ENCODE measurements around the gene SLC22A4.

Gene SLC22A4

DNA sequence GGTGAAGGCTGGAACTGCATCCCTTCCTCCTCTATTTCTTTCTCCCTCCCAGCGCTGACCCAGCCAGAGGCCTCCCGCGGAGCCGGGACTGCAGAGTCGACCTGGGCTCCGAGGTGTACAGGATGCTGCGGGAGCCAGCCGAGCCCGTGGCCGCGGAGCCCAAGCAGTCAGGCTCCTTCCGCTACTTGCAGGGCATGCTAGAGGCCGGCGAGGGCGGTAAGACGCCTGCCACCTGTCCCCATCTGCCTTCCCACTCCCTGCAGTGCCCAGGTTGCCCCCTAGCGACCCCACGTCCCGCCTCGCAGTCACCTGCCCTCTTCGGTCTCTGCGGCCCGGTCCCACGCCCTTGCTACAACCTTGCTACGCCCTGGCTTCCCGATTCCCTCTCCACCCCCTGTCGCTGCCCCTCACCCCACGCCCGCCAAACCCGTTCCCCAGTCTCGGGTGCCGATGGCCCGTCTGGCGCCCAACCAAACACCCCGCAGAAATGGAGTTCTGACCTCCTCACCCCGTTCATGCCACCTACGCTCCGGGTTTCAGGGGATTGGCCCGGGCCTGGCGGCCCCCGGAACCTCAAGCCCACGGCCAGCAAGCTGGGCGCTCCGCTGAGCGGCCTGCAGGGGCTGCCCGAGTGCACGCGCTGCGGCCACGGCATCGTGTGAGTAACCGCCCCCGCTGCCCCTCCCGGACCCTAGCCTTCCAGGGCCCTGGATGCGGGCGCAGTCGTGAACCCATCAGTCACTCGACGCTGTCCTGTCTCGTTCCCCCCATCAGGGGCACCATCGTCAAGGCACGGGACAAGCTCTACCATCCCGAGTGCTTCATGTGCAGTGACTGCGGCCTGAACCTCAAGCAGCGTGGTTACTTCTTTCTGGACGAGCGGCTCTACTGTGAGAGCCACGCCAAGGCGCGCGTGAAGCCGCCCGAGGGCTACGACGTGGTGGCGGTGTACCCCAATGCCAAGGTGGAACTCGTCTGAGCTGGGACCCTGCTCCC is 22.6 kb upstream of the SLC22A4 start:
- Histone ChIP-seq H3K27me3 (ENCODE audit: control insufficient read depth in 1 of 2, insufficient read depth in 2 of 2, low read length in 2 of 2) (no peaks in the 10 kb centered on the region), H3K4me3 (ENCODE audit: low read depth in 1 of 2, low read length in 2 of 2) (no peak overlapping the region), H3K9ac (ENCODE audit: low read length) (no peak overlapping the region), H3K9me3 (ENCODE audit: low read length) (no peaks in the 10 kb centered on the region), H3K36me3 (ENCODE audit: insufficient read depth, low read length) (peaks cover 63% of the 10 kb centered on the region), H3K27ac (ENCODE audit: low read depth, low read length) (no peak overlapping the region), H3K4me1 (ENCODE audit: insufficient read depth, low read length) (peaks cover 52% of the 10 kb centered on the region)

DNA sequence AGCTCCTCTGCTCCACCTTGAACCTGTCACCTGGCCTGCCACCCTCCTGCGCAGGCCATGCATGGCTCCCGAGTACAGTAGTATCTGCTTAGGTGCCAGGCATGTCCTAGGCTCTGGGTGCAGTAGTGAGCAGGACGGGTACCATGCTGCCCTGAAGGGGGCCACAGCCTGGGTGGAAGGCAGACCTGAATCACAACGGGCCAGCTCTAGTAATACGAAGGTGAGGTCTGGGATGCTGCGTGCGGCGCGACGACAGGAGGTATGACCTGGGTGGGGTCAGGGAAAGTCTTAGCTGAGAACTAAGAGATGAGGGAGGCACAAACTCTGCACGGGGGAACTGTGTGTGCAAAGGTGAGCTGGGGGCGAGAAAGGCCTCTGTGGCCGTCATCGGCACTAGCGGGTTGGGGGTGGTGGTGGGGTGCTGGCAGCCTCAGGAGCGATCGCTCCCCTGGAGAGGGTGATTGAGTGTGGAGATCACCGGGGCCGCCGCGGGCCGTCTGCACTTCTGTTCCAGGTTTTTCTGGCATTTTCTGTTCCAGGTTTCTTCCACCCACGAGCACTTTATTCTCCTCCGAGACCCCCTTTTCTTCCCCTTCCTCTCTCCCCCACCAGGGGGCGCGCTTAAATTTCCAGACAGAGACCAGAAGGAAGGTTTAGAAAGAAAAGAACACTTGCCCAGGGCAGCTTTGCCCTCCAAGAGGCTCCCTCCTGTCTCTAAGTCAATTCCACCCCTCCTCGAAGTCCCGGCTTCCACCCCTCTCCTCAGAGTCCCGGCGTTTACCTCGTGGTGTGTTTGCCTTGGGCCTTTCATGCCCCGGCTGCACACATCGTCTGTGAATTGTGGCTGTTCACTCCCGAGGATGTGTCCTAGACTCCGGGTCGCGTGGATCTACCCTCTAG is 21.6 kb upstream of the SLC22A4 start:
- no peak overlapping the region for H3K9ac ChIP-seq (ENCODE audit: low read length)
- H3K9me3 ChIP-seq (ENCODE audit: low read length), result no peaks in the 10 kb centered on the region
- H3K4me1 ChIP-seq (ENCODE audit: insufficient read depth, low read length), result peaks cover 42% of the 10 kb centered on the region
- peaks cover 53% of the 10 kb centered on the region for H3K36me3 ChIP-seq (ENCODE audit: insufficient read depth, low read length)
- no peak overlapping the region for H3K4me3 ChIP-seq (ENCODE audit: low read depth in 1 of 2, low read length in 2 of 2)
- peak overlapping the region; percentile 68 for H3K27ac ChIP-seq (ENCODE audit: low read depth, low read length)
- no peaks in the 10 kb centered on the region for H3K27me3 ChIP-seq (ENCODE audit: control insufficient read depth in 1 of 2, insufficient read depth in 2 of 2, low read length in 2 of 2)

GRCh38 chr5:132273631-132274030 is 20.6 kb upstream of the SLC22A4 start:
- H3K4me1 ChIP-seq (ENCODE audit: insufficient read depth, low read length), result peaks cover 32% of the 10 kb centered on the region
- no peak overlapping the region for H3K4me3 ChIP-seq (ENCODE audit: low read depth in 1 of 2, low read length in 2 of 2)
- no peaks in the 10 kb centered on the region for H3K9me3 ChIP-seq (ENCODE audit: low read length)
- no peak overlapping the region for H3K9ac ChIP-seq (ENCODE audit: low read length)
- H3K27ac ChIP-seq (ENCODE audit: low read depth, low read length), result no peak overlapping the region
- H3K27me3 ChIP-seq (ENCODE audit: control insufficient read depth in 1 of 2, insufficient read depth in 2 of 2, low read length in 2 of 2), result no peaks in the 10 kb centered on the region
- peaks cover 46% of the 10 kb centered on the region for H3K36me3 ChIP-seq (ENCODE audit: insufficient read depth, low read length)

DNA sequence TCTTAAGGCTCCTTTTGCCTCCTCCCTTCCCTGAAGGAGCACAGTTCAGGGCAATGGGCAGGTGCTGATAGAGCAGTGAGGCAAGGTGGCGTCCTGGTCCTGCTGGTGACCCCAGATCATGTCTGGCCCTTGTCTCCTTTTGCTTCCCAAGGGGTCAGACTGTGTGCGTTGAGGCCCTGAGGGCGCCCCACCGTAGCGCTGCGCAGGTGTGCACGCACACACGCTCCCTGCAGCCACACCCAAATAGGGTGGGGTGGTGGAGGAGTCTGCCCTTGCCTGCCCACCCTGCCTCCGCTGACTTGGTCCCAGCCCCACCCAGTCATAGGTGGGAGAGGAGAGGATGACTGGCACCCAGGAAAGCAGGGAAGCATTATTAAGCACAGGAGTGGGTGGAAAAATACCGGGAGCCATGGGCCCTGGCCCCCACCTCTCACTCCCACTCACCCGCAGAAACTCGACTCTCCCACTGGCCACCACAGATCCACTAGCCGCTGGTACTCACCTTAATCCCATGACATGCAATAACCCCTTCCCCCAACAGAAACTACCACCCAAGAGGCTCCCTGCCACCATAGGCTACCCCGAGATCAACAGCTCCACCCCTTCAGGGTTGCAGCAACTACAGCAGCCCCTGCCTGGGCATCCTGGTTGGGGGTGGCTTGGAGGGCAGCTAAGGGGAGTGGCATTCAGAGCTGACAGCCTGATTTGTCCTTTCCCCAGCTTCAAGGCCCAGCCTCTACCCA is 20.0 kb upstream of the SLC22A4 start:
- peaks cover 26% of the 10 kb centered on the region for H3K4me1 ChIP-seq (ENCODE audit: insufficient read depth, low read length)
- no peak overlapping the region for H3K9ac ChIP-seq (ENCODE audit: low read length)
- peaks cover 40% of the 10 kb centered on the region for H3K36me3 ChIP-seq (ENCODE audit: insufficient read depth, low read length)
- H3K9me3 ChIP-seq (ENCODE audit: low read length), result no peaks in the 10 kb centered on the region
- no peak overlapping the region for H3K4me3 ChIP-seq (ENCODE audit: low read depth in 1 of 2, low read length in 2 of 2)
- H3K27ac ChIP-seq (ENCODE audit: low read depth, low read length), result no peak overlapping the region
- no peaks in the 10 kb centered on the region for H3K27me3 ChIP-seq (ENCODE audit: control insufficient read depth in 1 of 2, insufficient read depth in 2 of 2, low read length in 2 of 2)

- Histone ChIP-seq H3K9me3 (ENCODE audit: low read length) (no peaks in the 10 kb centered on the region), H3K4me3 (ENCODE audit: low read depth in 1 of 2, low read length in 2 of 2) (no peak overlapping the region), H3K36me3 (ENCODE audit: insufficient read depth, low read length) (peaks cover 27% of the 10 kb centered on the region), H3K4me1 (ENCODE audit: insufficient read depth, low read length) (peaks cover 13% of the 10 kb centered on the region), H3K27ac (ENCODE audit: low read depth, low read length) (no peak overlapping the region), H3K9ac (ENCODE audit: low read length) (no peak overlapping the region), H3K27me3 (ENCODE audit: control insufficient read depth in 1 of 2, insufficient read depth in 2 of 2, low read length in 2 of 2) (no peaks in the 10 kb centered on the region)
Observed at GRCh38 chr5:132275367-132276220, 18.6 kb upstream of the SLC22A4 start.

DNA sequence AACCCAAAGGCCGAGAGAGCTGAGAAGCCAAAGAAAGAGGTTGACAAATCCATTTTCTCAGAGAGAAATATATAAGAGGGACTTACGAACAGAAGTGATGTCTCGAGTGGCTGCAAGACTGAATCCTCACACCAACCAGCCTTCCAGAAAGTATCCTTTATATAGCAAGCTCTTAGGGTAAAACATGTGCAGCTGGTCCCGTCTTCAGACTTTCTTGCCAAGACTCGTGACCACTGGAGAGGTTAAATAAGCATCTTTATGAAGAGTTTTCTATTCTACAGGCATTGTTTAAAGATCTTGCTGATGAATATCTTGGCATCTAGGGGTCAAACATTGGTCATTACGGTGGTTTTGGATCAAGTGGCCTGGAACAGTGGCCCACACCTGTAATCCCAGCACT is 16.9 kb upstream of the SLC22A4 start:
- H3K36me3 ChIP-seq (ENCODE audit: insufficient read depth, low read length), result peaks cover 14% of the 10 kb centered on the region
- H3K27ac ChIP-seq (ENCODE audit: low read depth, low read length), result no peak overlapping the region
- H3K4me1 ChIP-seq (ENCODE audit: insufficient read depth, low read length), result peaks cover 13% of the 10 kb centered on the region
- H3K4me3 ChIP-seq (ENCODE audit: low read depth in 1 of 2, low read length in 2 of 2), result no peak overlapping the region
- no peaks in the 10 kb centered on the region for H3K27me3 ChIP-seq (ENCODE audit: control insufficient read depth in 1 of 2, insufficient read depth in 2 of 2, low read length in 2 of 2)
- no peak overlapping the region for H3K9ac ChIP-seq (ENCODE audit: low read length)
- no peaks in the 10 kb centered on the region for H3K9me3 ChIP-seq (ENCODE audit: low read length)

DNA sequence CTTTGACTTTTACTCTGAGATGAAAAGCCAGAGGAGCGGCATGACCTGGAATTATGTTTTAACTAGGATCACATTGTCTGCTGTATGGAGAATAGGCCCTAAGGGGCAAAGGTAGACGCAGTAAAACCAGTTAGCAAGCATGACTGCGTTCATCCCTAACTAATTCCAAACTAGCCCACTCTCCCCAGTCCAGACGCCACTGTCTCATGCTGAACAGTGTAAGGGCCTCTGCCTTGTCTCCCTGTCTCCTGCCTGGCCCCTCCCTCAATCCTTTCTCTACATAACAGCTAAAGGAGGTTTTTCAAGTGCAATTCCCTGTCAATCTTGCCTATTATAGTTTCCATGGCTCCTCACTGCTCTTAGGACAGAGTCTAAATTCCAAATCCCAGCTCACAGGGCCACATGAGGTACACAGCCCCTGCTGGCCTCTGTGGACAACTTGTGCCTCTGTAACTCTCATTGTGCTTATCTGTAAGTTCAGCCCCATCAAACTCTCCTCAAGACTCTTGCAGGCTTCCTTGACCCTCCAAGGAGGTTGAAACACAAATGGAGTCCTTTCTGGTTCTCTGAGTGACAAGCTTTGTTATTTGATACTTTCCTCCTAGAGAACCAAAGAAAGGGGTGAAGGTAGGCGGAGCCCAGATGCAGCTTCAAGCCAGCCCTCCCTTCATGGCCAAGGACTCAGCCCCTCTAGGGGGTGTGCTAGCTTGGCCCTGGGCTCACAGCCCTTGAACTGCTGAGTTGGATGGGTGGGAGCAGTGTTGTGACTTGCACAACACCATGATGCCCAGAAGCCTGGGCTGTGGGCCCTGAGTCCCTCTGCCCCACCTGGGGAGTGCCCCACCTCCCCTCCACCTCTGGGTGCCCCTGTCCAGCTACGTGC is 16.0 kb upstream of the SLC22A4 start:
- Histone ChIP-seq H3K9ac (ENCODE audit: low read length) (no peak overlapping the region), H3K9me3 (ENCODE audit: low read length) (no peaks in the 10 kb centered on the region), H3K4me3 (ENCODE audit: low read depth in 1 of 2, low read length in 2 of 2) (no peak overlapping the region), H3K36me3 (ENCODE audit: insufficient read depth, low read length) (peaks cover 5% of the 10 kb centered on the region), H3K27me3 (ENCODE audit: control insufficient read depth in 1 of 2, insufficient read depth in 2 of 2, low read length in 2 of 2) (no peaks in the 10 kb centered on the region), H3K27ac (ENCODE audit: low read depth, low read length) (no peak overlapping the region), H3K4me1 (ENCODE audit: insufficient read depth, low read length) (peaks cover 4% of the 10 kb centered on the region)

DNA sequence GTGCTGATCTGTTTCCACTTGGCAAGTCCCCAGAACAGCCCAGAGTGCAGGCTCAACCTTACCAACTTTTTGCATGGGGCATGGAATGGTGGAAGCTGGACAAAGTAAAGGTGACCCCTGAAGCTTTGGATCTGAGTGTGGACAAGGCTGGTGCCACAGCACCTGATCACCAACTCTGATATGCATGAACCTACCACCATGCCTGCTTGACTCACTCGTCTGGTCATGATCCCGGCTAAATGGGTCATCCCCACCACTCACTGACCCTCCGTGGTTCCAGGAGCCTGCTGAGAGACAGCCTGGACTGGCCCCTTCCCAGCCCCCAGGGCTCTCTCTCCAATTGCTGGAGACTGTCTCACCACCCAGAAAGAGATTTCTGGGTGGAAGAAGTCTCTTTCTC is 14.4 kb upstream of the SLC22A4 start:
- no peaks in the 10 kb centered on the region for H3K27me3 ChIP-seq (ENCODE audit: control insufficient read depth in 1 of 2, insufficient read depth in 2 of 2, low read length in 2 of 2)
- H3K4me3 ChIP-seq (ENCODE audit: low read depth in 1 of 2, low read length in 2 of 2), result no peak overlapping the region
- no peaks in the 10 kb centered on the region for H3K9me3 ChIP-seq (ENCODE audit: low read length)
- no peak overlapping the region for H3K27ac ChIP-seq (ENCODE audit: low read depth, low read length)
- no peaks in the 10 kb centered on the region for H3K36me3 ChIP-seq (ENCODE audit: insufficient read depth, low read length)
- H3K9ac ChIP-seq (ENCODE audit: low read length), result no peak overlapping the region
- no peaks in the 10 kb centered on the region for H3K4me1 ChIP-seq (ENCODE audit: insufficient read depth, low read length)

- no peaks in the 10 kb centered on the region for H3K36me3 ChIP-seq (ENCODE audit: insufficient read depth, low read length)
Observed at GRCh38 chr5:132280371-132281240, 13.6 kb upstream of the SLC22A4 start.

More at GRCh38 chr5:132280371-132281240, 13.6 kb upstream of the SLC22A4 start:
- H3K4me1 ChIP-seq (ENCODE audit: insufficient read depth, low read length), result no peaks in the 10 kb centered on the region
- no peaks in the 10 kb centered on the region for H3K9me3 ChIP-seq (ENCODE audit: low read length)
- no peak overlapping the region for H3K9ac ChIP-seq (ENCODE audit: low read length)
- H3K4me3 ChIP-seq (ENCODE audit: low read depth in 1 of 2, low read length in 2 of 2), result no peak overlapping the region
- H3K27me3 ChIP-seq (ENCODE audit: control insufficient read depth in 1 of 2, insufficient read depth in 2 of 2, low read length in 2 of 2), result no peaks in the 10 kb centered on the region
- H3K27ac ChIP-seq (ENCODE audit: low read depth, low read length), result no peak overlapping the region
